D341Med (cell line): Measurements from ENCODE around the gene AFP.

Source experiments
- DNase-seq: peaks from one replicate; pipeline ENCODE4 v3.0.0; 2012; ENCODE audit warnings: low spot score

The AFP gene

DNA sequence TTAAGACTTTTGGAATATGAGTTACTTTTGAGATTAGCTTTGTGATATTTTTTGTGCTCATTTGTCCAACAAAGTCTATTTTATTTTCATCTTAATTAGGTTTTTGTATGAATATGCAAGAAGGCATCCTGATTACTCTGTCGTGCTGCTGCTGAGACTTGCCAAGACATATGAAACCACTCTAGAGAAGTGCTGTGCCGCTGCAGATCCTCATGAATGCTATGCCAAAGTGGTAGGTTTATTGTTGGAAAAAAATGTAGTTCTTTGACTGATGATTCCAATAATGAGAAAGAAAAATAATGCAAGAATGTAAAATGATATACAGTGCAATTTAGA lies 21.1 kb upstream of the AFP start:
- no peak for DNase-seq

DNA sequence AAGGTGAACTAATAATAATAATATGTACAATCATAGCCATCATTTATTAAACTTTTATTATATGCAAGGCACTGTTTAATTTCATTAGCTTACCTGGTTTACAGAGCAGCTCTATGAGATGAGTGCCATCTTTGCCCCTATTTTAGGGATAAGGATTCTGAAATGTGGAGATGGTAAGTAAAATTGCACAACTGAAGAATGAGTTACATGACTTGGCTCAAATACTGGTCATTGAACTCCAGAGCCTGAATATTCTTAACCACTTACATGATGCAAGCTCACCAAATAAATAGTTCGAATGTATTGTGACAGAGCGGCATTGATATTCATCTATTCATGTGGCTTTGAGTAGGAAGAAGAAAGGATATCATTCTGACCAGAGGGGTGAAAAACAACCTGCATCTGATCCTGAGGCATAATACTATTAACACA lies 20.2 kb upstream of the AFP start:
- DNase-seq, result no peak

DNA sequence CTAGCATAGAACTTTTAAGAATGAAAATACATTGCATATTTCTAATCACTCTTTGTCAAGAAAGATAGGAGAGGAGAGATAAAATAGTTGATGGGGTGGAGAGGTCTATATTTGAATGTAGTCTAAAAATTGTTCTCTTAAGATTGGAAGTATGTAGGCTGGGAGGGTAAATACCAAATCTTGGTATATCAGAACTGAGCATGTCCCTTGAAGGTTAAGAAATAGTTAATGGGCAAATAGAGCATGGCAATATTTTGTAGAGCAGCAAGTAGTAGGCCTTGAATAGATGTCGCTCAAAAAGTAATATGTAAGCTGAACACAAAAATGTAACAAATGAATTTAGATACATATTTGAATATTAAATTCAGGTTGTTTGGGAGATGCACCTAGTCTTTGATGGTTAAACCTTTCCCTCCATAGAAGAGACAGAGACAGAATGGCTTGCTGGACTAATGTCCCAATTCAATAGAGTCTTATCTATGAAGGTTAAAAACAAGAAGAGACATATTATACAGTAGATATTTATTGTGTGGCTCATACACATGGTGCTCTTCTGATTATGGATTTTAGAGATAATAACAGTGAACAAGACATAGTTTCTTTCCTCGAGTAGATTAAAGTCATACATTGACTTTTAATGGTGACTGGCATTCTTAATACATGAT lies 19.5 kb upstream of the AFP start:
- no peak for DNase-seq

- no peak for DNase-seq
Measured at GRCh38 chr4:73417342-73417741, 18.7 kb upstream of the AFP start.

- no peak for DNase-seq
Measured at GRCh38 chr4:73417973-73418372, 18.0 kb upstream of the AFP start.

DNA sequence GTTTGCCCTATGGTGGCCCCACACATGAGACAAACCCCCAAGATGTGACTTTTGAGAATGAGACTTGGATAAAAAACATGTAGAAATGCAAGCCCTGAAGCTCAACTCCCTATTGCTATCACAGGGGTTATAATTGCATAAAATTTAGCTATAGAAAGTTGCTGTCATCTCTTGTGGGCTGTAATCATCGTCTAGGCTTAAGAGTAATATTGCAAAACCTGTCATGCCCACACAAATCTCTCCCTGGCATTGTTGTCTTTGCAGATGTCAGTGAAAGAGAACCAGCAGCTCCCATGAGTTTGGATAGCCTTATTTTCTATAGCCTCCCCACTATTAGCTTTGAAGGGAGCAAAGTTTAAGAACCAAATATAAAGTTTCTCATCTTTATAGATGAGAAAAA lies 17.3 kb upstream of the AFP start:
- DNase-seq, result no peak

DNA sequence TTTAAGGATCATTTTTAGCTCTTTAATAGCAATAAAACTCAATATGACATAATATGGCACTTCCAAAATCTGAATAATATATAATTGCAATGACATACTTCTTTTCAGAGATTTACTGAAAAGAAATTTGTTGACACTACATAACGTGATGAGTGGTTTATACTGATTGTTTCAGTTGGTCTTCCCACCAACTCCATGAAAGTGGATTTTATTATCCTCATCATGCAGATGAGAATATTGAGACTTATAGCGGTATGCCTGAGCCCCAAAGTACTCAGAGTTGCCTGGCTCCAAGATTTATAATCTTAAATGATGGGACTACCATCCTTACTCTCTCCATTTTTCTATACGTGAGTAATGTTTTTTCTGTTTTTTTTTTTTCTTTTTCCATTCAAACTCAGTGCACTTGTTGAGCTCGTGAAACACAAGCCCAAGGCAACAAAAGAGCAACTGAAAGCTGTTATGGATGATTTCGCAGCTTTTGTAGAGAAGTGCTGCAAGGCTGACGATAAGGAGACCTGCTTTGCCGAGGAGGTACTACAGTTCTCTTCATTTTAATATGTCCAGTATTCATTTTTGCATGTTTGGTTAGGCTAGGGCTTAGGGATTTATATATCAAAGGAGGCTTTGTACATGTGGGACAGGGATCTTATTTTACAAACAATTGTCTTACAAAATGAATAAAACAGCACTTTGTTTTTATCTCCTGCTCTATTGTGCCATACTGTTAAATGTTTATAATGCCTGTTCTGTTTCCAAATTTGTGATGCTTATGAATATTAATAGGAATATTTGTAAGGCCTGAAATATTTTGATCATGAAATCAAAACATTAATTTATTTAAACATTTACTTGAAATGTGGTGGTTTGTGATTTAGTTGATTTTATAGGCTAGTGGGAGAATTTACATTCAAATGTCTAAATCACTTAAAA lies 16.6 kb upstream of the AFP start:
- no peak for DNase-seq

GRCh38 chr4:73420615-73421014 lies 15.4 kb upstream of the AFP start:
- DNase-seq, result no peak

GRCh38 chr4:73421708-73422457 lies 14.1 kb upstream of the AFP start:
- no peak for DNase-seq

GRCh38 chr4:73422458-73422752 lies 13.6 kb upstream of the AFP start:
- DNase-seq, result no peak

DNA sequence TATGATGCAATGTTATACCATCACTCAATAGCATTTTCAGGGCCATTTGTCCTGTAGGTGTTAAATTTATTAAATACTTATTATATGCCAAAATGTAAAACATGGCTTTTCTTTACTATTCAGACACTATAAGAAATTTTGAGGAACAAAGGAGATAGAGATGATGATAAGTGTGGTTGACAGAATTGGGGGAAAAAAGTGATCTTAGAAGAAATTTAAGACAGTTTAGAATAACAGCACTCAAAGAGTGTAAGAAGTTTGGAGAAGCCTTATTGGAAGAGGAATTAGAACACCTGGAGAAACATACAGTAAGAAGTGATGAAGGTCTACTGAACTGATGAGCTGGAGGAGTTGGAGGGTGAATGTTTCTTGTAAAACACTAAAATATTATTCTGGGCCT lies 12.8 kb upstream of the AFP start:
- DNase-seq, result no peak

DNA sequence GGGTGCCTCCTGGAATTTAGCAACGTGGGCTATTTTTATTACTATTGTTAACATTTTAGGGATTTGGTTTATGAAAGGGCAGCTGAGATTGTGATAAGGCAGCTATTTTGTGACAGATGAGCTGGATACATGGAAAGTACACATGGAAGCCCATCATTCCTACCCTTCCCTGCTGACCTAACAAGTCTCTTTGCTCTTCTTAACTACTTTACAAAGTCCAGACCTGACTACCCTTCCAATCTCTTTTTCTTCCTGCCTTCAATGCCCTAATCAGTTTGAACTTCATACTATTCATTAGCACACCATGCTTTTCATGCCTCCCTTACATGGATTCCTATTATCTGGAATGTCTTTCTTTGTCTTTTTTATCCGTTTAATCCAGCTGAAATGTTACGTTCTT lies 9.4 kb upstream of the AFP start:
- DNase-seq, result no peak

DNA sequence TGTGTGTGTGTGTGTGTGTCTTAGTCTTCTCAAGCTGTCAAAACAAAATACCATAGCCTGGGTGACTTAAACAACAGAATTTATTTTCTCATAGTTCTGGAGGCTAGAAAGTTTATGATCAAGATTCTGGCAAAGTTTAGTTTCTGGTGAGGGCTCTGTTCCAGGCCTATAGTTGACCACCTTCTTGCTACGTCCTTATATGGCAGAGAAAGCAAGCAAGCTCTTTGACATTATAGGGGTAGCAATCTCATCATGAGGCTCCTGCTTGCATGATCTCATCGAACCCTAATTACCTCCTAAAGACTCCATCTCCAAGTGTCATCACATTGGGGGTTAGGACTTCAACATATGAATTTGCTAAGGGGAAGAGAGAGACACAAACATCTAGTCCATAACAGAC lies 6.9 kb upstream of the AFP start:
- no peak for DNase-seq

DNA sequence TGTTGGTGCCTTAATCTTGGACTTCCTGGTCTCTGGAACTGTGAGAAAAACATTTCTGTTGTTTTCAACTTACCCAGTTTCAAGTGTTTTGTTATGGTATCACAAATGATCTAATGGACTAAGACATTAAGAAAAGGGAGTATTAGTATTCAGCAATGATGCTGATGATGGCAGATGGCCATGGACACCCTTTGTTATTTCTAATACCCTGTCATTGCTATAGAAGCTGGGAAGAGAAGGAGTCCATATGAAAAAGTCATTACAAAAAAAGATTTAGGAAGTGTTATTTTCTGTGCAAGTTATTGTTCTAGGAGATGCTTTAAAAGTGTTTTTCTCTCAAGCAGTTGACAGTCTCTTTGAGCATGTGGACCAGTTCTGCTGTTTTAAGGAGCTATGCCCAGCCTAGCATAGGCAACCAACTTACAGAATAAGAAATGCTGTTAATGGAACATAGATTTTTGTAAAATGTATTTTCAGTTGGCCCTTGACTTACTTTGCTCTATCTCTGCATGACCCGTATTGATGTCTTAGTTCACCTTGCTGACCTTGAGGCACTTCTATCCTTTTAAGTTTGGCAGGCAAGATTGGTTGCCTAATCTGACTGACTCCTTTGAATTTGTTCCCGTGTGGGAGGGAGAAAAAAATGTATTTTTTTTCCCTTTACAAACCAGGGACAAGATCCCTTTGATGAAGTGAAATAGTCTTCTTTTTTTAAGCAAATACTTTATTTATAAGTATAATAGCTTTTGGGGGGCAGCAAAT lies 6.0 kb upstream of the AFP start:
- no peak for DNase-seq

DNA sequence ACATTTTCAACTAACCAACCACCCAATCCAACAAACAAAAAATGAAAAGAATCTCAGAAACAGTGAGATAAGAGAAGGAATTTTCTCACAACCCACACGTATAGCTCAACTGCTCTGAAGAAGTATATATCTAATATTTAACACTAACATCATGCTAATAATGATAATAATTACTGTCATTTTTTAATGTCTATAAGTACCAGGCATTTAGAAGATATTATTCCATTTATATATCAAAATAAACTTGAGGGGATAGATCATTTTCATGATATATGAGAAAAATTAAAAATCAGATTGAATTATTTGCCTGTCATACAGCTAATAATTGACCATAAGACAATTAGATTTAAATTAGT lies 4.2 kb upstream of the AFP start:
- DNase-seq, result no peak

GRCh38 chr4:73432169-73433000 lies 3.6 kb upstream of the AFP start:
- DNase-seq, result no peak

DNA sequence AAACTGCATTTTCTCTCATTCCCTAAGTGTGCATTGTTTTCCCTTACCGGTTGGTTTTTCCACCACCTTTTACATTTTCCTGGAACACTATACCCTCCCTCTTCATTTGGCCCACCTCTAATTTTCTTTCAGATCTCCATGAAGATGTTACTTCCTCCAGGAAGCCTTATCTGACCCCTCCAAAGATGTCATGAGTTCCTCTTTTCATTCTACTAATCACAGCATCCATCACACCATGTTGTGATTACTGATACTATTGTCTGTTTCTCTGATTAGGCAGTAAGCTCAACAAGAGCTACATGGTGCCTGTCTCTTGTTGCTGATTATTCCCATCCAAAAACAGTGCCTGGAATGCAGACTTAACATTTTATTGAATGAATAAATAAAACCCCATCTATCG lies 2.9 kb upstream of the AFP start:
- DNase-seq, result no peak

DNA sequence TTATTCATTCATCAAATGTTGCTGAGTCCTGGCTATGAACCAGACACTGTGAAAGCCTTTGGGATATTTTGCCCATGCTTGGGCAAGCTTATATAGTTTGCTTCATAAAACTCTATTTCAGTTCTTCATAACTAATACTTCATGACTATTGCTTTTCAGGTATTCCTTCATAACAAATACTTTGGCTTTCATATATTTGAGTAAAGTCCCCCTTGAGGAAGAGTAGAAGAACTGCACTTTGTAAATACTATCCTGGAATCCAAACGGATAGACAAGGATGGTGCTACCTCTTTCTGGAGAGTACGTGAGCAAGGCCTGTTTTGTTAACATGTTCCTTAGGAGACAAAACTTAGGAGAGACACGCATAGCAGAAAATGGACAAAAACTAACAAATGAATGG lies 1.7 kb upstream of the AFP start:
- peak; percentile 32 for DNase-seq

DNA sequence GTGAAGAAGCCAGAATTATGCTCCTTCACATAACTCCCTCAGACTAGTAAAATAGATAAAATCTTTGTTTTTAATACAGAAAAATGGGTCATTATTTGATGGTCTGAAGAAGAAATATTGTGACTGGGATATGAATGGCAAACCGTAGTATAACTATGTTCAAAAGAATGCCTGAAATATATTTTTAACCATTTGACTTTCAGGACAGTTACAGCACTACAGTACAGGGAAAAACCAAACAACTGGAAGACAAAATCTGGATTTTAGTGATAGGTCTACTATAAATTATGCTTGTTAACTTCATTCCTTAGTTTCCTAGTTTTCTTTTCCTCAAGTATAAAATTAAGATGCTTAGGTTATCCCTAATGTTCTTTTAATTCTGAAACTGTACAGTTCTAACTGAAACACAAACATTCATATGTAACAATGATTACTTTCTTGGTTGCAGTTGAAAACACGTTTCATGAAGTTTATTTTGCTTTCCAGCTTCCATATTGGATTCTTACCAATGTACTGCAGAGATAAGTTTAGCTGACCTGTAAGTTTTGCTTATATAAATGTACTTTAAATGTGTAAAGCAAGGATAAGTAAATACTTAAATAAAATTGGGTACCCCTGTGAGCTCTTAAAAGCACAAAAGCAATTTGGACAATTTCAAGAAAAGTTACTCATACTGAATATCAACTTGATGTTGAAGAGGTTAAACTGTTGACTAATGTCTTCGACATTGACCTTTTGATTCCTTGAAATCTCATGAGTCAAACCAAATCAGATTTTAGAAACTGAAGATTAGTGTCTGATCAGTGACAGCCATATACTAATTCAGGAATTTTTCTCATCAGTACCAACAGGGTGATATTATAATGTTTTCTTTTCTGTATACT lies 895 bp downstream of the AFP start:
- no peak for DNase-seq

GRCh38 chr4:73437558-73437956 lies 1.5 kb downstream of the AFP start:
- DNase-seq, result no peak

DNA sequence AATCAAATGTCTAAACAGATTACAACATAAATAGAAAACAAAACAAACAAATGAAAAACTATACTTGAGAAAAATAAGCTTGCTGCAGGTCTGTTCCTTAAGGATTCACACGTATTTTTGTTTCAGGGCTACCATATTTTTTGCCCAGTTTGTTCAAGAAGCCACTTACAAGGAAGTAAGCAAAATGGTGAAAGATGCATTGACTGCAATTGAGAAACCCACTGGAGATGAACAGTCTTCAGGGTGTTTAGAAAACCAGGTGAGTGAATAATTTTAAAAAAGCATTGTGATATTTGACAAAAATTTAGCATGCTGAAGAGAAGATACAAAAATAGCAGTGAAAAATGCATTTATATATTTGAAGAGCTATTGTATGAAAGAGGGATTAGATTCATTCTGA lies 2.0 kb downstream of the AFP start:
- no peak for DNase-seq
